CD4-positive, alpha-beta T cell treated with Interleukin-21 for 1 hour (primary cell): ENCODE results near the gene ARL17A.
"Not testable (repeated sequence)": the region's sequence is repeated elsewhere in the genome, so short reads cannot be mapped to it uniquely, and the experiment has no call there.

Experiments used
- DNase-seq: peaks from one replicate; pipeline ENCODE4 v3.0.0-alpha.2; 2020

The ARL17A gene

DNA sequence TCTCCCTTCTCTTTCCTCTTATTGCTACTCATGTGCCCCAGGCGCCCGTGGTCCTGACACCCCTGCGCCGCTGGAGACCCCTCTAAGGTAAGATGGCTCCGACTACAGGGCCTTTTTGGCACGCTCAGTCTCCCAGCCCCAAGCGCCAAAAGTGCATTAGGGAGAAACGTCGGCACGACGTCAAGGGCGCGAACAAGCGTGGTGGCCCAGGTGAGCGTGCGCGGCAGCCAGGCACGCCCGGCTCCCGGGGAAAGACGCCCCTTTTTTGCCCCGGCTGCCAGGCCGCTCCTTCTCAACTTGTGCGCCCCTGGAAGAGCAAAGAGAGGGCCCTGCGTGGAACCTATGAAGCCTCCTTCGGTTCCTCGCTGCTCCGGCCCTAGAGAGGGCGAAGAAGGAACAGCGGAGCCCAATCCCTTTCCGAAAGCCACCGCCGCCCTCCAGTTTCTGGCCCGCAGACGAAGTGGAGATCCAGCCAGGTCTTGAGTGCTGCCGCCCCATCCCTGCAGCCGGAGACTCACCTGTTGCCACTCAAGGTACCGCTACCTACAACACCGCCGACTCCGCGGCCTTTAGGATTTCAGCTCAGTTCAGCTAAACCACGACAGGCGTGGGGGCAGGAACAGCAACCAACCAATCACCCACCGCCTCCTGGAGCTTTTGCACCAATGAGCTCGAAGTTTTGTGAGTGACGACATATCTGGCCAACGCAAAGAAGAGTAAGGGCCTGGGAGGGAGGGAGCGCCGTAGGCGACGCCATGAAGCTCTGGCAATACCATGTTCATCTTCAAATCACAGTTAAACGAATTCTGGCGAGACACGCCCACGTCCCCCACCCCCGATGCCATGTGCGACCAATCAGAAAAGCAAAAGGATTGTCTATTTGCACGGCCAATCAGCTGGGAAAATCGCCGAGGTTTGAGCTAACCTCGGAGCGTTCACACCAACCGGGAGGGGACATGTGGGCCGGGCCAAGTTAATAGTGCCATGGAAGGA lies at the start of gene ARL17A:
Gene ARL17A (minus strand): TSS at position 609 of the 993 bp plus-strand sequence. CDS start 3,369 bp downstream, outside the sequence.
- DNase-seq, result peak; percentile 96

DNA sequence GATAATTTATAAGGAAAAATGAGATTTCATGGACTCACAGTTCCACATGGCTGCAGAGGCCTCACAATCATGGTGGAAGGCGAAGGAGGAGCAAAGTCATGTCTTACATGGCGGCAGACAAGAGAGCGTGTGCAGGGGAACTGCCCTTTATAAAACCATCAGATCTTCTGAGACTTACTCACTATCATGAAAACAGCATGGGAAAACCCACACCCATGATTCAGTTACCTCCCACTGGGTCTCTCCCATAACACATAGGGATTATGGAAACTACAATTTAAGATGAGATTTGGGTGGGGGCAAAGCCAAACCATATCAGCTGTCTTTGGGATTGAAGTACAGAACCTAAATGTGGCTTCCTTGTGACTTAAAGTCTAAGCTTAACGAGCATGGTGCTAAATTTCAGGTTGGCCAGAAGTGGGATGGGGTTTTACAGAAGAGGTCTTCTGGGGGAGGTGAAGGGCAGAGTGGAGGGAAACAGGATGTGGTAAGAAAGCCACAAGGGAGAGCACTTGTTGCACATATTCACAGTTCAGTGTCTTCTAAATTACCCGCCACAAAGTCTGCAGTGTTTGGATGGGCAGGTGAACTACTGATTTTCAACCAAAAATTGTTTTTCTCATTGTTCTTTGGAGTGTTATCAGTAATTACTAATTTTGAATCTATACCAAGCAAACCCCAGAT lies 49.4 kb upstream of the ARL17A start:
- DNase-seq, result not testable (repeated sequence)

GRCh38 chr17:46627452-46627851 lies 48.0 kb upstream of the ARL17A start:
- DNase-seq, result not testable (repeated sequence)

DNA sequence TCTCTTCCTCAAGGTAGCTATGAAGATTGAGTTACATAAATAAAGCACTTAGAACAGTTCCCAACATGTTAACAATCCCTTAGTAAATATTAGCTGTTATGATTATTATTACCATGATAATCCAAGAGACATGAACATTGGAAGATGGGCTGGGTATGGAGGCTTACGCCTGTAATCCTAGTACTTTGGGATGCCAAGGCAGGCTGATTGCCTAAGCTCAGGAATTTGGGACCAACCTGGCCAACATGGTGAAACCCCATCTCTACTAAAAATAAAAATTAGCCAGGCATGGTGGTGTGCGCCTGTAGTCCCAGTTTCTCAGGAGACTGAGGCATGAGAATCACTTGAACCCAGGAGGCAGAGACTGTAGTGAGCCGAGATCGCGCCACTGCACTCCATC lies 45.2 kb upstream of the ARL17A start:
- not testable (repeated sequence) for DNase-seq

- not testable (repeated sequence) for DNase-seq
Observed at GRCh38 chr17:46623790-46624189, 44.3 kb upstream of the ARL17A start.

DNA sequence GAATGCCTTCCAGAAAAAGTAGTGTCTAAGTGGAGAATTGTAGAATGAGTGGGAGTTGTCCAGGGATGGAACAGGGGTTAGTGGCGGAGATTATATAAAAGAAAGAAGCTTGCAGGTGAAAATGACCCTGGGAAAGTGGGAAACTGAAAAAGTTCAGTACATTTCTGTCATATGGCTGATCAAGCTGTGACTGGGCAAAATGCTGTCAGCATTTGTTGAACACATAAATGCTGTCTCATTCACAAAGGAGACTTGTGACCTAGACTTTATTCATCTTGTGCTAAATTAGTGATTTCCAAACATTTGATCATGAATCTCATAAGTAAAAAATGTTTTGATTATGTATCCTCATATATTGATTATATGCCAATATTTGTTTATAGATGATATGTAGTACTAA lies 39.5 kb upstream of the ARL17A start:
- DNase-seq, result not testable (repeated sequence)

DNA sequence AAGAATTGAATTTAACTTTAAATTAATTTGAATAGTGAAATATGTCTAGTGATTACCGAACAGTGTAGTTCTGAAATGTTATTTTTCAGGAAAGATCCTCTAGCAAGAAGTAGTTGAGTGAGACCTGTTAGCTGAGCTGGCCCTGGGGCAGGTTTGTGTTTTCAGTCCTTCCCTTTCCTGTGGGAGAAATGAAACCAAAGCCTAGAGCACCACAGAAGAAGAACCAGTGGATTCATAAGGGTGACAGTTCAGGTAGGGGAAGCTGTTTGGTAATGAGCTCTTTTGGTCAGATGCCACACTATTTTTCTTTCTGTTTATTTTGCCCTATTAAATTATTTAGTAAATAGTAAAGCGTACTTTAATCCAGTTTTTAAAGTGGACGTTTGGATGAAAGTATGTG lies 37.6 kb upstream of the ARL17A start:
- not testable (repeated sequence) for DNase-seq

GRCh38 chr17:46613876-46614275 lies 34.4 kb upstream of the ARL17A start:
- not testable (repeated sequence) for DNase-seq

GRCh38 chr17:46611304-46611703 lies 31.8 kb upstream of the ARL17A start:
- DNase-seq, result not testable (repeated sequence)

- DNase-seq, result not testable (repeated sequence)
Observed at GRCh38 chr17:46603125-46603524, 23.6 kb upstream of the ARL17A start.

GRCh38 chr17:46600767-46601166 lies 21.3 kb upstream of the ARL17A start:
- not testable (repeated sequence) for DNase-seq

GRCh38 chr17:46598344-46598931 lies 18.9 kb upstream of the ARL17A start:
- DNase-seq, result not testable (repeated sequence)

- not testable (repeated sequence) for DNase-seq
Observed at GRCh38 chr17:46591332-46591731, 11.8 kb upstream of the ARL17A start.

- DNase-seq, result not testable (repeated sequence)
Observed at GRCh38 chr17:46590157-46591146, 11.0 kb upstream of the ARL17A start, which contains the start of gene NSF. Gene NSF (plus strand): TSS chr17:46590669. CDS start chr17:46590776, 107 bp downstream.

DNA sequence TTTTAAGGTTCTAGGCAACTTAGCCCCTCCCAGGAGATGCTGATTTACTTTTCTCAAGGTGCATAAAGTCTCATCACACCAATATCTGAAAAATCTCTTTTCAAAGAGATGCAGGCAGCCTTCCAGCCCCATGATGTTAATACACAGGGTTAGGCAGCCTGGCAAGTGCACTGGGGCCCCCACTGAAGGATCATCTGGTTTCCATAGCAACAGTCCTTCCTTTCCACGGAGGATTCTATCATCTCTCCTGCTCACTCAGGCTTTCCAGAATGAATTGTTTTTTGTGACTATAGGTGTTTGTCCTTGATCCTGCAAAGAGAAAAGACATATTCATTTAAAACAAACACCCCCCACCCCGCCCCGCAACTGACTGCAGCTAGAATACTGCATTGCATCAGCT lies 6.0 kb upstream of the ARL17A start:
- not testable (repeated sequence) for DNase-seq

DNA sequence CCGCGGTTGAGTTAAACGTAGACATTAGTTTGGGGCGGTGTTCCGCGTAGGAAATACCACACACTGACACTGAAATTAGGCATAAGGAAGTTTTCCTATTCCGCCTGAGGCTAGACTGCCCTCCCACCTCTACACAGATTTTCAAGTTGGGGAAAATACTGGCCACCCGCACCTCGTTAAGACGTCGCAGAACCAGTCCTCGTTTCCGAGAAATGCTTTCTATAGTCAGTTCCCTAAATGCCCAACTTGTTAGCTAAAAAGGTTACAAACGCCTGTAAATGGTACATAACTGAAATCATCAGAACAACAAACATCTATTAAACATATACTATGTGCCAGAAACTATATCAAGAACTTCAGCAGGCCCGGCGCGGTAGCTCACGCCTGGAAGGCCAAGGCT lies 591 bp upstream of the ARL17A start:
- DNase-seq, result peak; percentile 25

GRCh38 chr17:46571796-46572195 lies 7.7 kb downstream of the ARL17A start:
- not testable (repeated sequence) for DNase-seq

DNA sequence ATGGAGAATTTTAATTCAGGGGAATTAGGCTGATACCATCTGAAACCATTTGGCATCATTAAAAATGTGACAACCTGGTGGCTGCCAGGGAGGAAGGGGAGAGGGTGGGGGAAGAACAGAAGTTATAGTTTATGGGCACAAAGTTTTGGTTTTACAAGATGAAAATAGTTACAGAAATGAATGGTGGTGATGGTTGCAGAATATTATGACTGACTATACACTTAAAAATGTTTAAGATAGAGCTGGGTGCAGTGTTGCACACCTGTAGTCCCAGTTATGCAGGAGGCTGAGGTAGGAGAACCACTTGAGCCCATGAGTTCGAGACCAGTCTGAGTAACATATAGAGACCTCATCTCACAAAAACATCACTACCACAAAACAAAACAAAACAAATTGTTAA lies 12.5 kb downstream of the ARL17A start:
- DNase-seq, result not testable (repeated sequence)

DNA sequence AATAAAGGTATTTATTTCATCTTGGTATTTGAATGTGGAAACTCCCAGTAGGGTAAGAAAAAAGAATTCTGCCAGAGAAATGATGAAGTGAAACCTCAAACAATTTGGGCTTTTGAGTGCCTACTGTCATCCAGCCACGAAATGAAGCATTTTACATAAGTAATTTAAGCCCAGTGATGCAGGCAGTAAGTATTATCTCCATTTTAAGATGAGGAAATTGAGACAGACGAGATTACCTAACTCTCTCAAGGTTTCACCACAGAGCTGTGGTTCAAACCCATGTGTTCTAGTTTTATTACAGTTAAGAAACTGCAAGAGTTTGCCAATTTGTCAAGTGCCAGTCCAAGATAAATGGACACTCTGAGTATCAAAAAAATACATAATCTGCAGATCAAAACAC lies 13.2 kb downstream of the ARL17A start:
- not testable (repeated sequence) for DNase-seq

DNA sequence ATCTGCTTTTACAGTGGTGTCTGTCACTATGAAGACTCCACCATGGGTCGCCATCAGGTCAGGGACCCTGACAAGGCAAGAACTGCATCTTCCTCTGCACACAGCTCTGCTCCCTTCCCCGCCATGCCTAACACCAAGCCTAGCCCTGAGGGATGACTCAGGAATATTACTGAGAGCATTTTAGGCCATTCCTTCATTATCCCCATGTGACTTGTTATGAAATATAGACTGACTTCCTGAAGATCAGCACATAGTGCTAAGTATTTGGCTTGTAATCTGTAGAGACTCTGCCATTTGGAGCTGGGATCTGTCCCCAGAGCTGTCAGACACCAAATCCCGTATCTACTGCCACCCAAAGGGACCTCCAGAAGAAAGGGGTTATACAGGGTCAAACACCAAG lies 19.4 kb downstream of the ARL17A start:
- not testable (repeated sequence) for DNase-seq

GRCh38 chr17:46559155-46559554 lies 20.3 kb downstream of the ARL17A start:
- not testable (repeated sequence) for DNase-seq

- DNase-seq, result not testable (repeated sequence)
Observed at GRCh38 chr17:46548607-46549006, 30.9 kb downstream of the ARL17A start.
